B cell (primary cell): ENCODE measurements around the gene ANTXR2. TPM values are rescaled to one million over a fixed set of nuclear protein-coding genes. Genes with fewer than 3 reads are reported as not detected.

Experiments used
- ATAC-seq: fragments of 200-7000 bp; cut with Tn5 transposase; one replicate; pipeline ENCODE4 v1.10.0; 2021; ENCODE audit warnings: low read depth, mild to moderate bottlenecking, moderate number of reproducible peaks, moderate library complexity
- CTCF ChIA-PET: fragments of 350-600 bp; sonication (Branson Sonifier 250); formaldehyde crosslinking; loops from one replicate; lab custom pipeline; 2021; ENCODE audit warnings: antibody characterized with exemption, inconsistent platforms; lab: Charles Lee
- POLR2A ChIA-PET: fragments of 350-600 bp; sonication (Branson Sonifier 250); formaldehyde crosslinking; loops from one replicate; lab custom pipeline; 2021; ENCODE audit warnings: antibody characterized with exemption; lab: Charles Lee
- DNase-seq: peaks from one replicate; pipeline ENCODE4 v3.0.0; 2013
- H2AFZ ChIP-seq: 2 replicates; pipeline ENCODE4 v1.6.1; 2012; ENCODE audit warnings: mild to moderate bottlenecking, low read depth, low read length; ENCODE audit not compliant: insufficient read depth, poor library complexity, severe bottlenecking
- H3K27ac ChIP-seq, 2 donors: 1 replicate in 1 of 2; 2 replicates in 1 of 2; pipeline ENCODE4 v1.5.1; 2012 to 2013; ENCODE audit warnings: low read length in 2 of 2, mild to moderate bottlenecking in 2 of 2, moderate library complexity in 1 of 2
- H3K27me3 ChIP-seq, 4 experiments: fragments of 200-600 bp in 1 of 4; sonication (generic) in 1 of 4; replicated peaks in 1 of 4; 1 replicate in 2 of 4; 2 replicates in 2 of 4; pipeline versions ENCODE4 v1.6.1 to v1.7.0; 2013 to 2016; ENCODE audit warnings: low read length in 3 of 4, mild to moderate bottlenecking in 2 of 4, mixed read lengths in 1 of 4, moderate library complexity in 1 of 4; ENCODE audit not compliant: insufficient read depth in 4 of 4, control insufficient read depth in 3 of 4; ENCODE audit errors: control extremely low read depth in 1 of 4
- H3K36me3 ChIP-seq, 2 experiments: replicated peaks in 1 of 2; 1 replicate in 1 of 2; 2 replicates in 1 of 2; pipeline versions ENCODE4 v1.6.1 to v1.7.1; 2013; ENCODE audit warnings: low read length in 1 of 2; ENCODE audit not compliant: insufficient read depth in 2 of 2, control insufficient read depth in 1 of 2; ENCODE audit errors: control extremely low read depth in 1 of 2, extremely low read depth in 1 of 2
- H3K4me1 ChIP-seq, 2 donors: fragments of 200-600 bp in 1 of 2; sonication (generic) in 1 of 2; 1 replicate in 1 of 2; 2 replicates in 1 of 2; pipeline versions ENCODE4 v1.5.1 to v1.6.1; 2013 to 2017; ENCODE audit warnings: low read length in 2 of 2; ENCODE audit not compliant: control insufficient read depth in 2 of 2, insufficient read depth in 2 of 2
- H3K4me2 ChIP-seq: replicated peaks from 2 replicates; pipeline ENCODE3; 2012; ENCODE audit warnings: mild to moderate bottlenecking, low read depth, low read length; ENCODE audit not compliant: poor library complexity, severe bottlenecking
- H3K4me3 ChIP-seq, 5 experiments: fragments of 200-600 bp in 1 of 5; sonication (generic) in 1 of 5; 1 replicate in 3 of 5; 2 replicates in 2 of 5; pipeline versions ENCODE4 v1.5.1 to v1.7.0; 2011 to 2016; ENCODE audit warnings: low read length in 4 of 5, mild to moderate bottlenecking in 4 of 5, low read depth in 2 of 5, control low read depth in 1 of 5, moderate library complexity in 1 of 5; ENCODE audit not compliant: insufficient read depth in 1 of 5; ENCODE audit errors: control extremely low read depth in 1 of 5, extremely low read depth in 1 of 5
- H3K79me2 ChIP-seq: fragments of 200-600 bp; sonication (generic); one replicate; pipeline ENCODE4 v1.6.0; 2016; ENCODE audit warnings: low read length; ENCODE audit not compliant: control insufficient read depth, insufficient read depth
- H3K9ac ChIP-seq: fragments of 200-600 bp; sonication (generic); 2 replicates; pipeline ENCODE4 v1.6.1; 2017; ENCODE audit warnings: mild to moderate bottlenecking, low read length, moderate library complexity
- H3K9me3 ChIP-seq, 3 donors: one replicate each; pipeline versions ENCODE4 v1.6.1 to v1.7.1; 2013; ENCODE audit warnings: low read length in 2 of 3; ENCODE audit not compliant: control insufficient read depth in 2 of 3, insufficient read depth in 1 of 3; ENCODE audit errors: control extremely low read depth in 1 of 3
- H4K20me1 ChIP-seq: 2 replicates; pipeline ENCODE4 v1.6.0; 2012; ENCODE audit warnings: mild to moderate bottlenecking, low read length; ENCODE audit not compliant: insufficient read depth, control insufficient read depth, poor library complexity, severe bottlenecking
- H3K27ac Mint-ChIP-seq: one replicate; pipeline ENCODE4 v1.8.0; 2021; ENCODE audit warnings: mixed read lengths
- H3K27me3 Mint-ChIP-seq: one replicate; pipeline ENCODE4 v1.8.0; 2021; ENCODE audit warnings: mixed read lengths
- H3K4me1 Mint-ChIP-seq: one replicate; pipeline ENCODE4 v1.8.0; 2021; ENCODE audit warnings: mixed read lengths
- H3K4me3 Mint-ChIP-seq: one replicate; pipeline ENCODE4 v1.8.0; 2021; ENCODE audit warnings: mixed read lengths
- H3K9me3 Mint-ChIP-seq: one replicate; pipeline ENCODE4 v1.8.0; 2022; ENCODE audit warnings: mixed read lengths; ENCODE audit not compliant: insufficient read depth
- EZH2 ChIP-seq: IDR thresholded peaks from 2 replicates; pipeline ENCODE4 v1.6.1; 2012; ENCODE audit warnings: borderline replicate concordance, low read depth, mild to moderate bottlenecking, moderate library complexity, low read length; ENCODE audit not compliant: insufficient read depth, poor library complexity, severe bottlenecking
- intact Hi-C: fragments of 100-400 bp; cut with micrococcal nuclease; formaldehyde crosslinking; loops from one replicate; pipeline ENCODE4 v1.10.0; 2022
- polyA plus RNA-seq: library from polyadenylated mRNA; depleted of rRNA; stranded (reverse); fragments of >200 nt; gene quantifications from 2 replicates; pipeline ENCODE4 v1.2.3, GENCODE V29; 2012
- total RNA-seq, 2 donors: library from RNA; stranded (reverse); fragments of 120-200 nt in 1 of 2; gene quantifications; 1 replicate in 1 of 2; 2 replicates in 1 of 2; pipeline versions ENCODE4 v1.2.3 to v1.2.4, GENCODE V29; 2013 to 2022
- TF ChIP-seq, protein P1 (sequence below): fragments of 200-600 bp; IDR thresholded peaks from one replicate; pipeline ENCODE4 v1.8.0; 2022; ENCODE audit warnings: antibody characterized with exemption, mild to moderate bottlenecking

Gene ANTXR2
- total and polyA plus RNA-seq, 2 donors (not counting 1 experiment from before 2014, with no cell fraction given), result 10.6 to 63.0 TPM

DNA sequence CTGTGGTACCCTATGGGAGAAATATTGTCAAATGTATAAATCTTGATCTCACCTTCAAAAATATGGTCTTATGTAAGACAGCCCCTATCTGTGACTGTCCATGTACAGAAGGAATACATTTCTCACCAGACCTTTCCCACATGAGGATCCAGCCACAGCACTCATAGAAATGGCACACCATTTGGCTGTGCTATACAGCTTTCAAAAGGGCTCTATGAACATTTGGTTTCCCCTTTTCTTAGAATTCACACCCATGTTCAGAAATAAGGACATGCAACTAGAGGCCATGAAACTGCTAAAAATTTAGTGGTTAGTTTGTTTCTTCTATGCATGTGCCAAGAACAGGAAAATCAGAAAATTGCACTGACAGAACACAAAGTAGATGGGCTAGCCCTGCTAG lies 62.7 kb downstream of the ANTXR2 start:
- peaks cover 20% of the 10 kb centered on the region for H3K4me1 Mint-ChIP-seq
- Histone ChIP-seq H4K20me1 (no peaks in the 10 kb centered on the region), H3K4me1 (no peaks in the 10 kb centered on the region), H3K36me3 (peaks cover 33 to 40% of the 10 kb centered on the region in 2 experiments), H3K4me3 (no peak overlapping the region), H3K79me2 (no peaks in the 10 kb centered on the region), H2AFZ (no peak overlapping the region), H3K27ac (no peak overlapping the region), H3K9ac (no peak overlapping the region), H3K27me3 (no peaks in the 10 kb centered on the region), H3K4me2 (no peak overlapping the region), H3K9me3 (no peaks in the 10 kb centered on the region)
- CTCF ChIA-PET, result no interaction called here
- no peak overlapping the region for H3K4me3 Mint-ChIP-seq
- POLR2A ChIA-PET, result no interaction called here
- TF ChIP-seq, protein P1, sequence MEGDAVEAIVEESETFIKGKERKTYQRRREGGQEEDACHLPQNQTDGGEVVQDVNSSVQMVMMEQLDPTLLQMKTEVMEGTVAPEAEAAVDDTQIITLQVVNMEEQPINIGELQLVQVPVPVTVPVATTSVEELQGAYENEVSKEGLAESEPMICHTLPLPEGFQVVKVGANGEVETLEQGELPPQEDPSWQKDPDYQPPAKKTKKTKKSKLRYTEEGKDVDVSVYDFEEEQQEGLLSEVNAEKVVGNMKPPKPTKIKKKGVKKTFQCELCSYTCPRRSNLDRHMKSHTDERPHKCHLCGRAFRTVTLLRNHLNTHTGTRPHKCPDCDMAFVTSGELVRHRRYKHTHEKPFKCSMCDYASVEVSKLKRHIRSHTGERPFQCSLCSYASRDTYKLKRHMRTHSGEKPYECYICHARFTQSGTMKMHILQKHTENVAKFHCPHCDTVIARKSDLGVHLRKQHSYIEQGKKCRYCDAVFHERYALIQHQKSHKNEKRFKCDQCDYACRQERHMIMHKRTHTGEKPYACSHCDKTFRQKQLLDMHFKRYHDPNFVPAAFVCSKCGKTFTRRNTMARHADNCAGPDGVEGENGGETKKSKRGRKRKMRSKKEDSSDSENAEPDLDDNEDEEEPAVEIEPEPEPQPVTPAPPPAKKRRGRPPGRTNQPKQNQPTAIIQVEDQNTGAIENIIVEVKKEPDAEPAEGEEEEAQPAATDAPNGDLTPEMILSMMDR, result no peak
- no peak for TF ChIP-seq EZH2
- no peaks in the 10 kb centered on the region for H3K9me3 Mint-ChIP-seq
- H3K27me3 Mint-ChIP-seq, result no peaks in the 10 kb centered on the region
- intact Hi-C loops, result no loop called here
- no peak overlapping the region for H3K27ac Mint-ChIP-seq
- no peak for ATAC-seq
- DNase-seq, result no peak

DNA sequence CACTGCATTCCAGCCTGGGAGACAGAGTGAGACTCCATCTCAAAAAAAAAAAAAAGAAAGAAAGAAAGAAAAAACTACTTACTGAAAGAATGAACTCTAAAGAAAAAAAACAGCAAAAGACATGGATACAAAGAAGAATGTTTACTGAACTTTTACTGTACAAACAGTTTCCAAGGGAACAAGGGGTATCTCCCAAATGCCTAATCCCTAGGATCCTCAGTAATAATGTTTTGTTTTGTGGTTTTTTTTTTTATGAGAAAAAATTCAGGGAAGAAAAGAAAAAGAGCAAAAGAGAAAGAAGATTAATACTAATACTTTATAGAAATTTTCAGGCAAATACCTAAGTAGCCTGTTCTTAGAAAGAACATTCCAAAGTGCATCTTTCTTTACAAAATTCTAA lies 63.2 kb downstream of the ANTXR2 start:
- TF ChIP-seq, protein P1, result no peak
- no peak for TF ChIP-seq EZH2
- CTCF ChIA-PET, result no interaction called here
- Mint-ChIP-seq H3K4me3 (no peak overlapping the region), H3K9me3 (no peaks in the 10 kb centered on the region), H3K4me1 (peaks cover 20% of the 10 kb centered on the region), H3K27ac (no peak overlapping the region), H3K27me3 (no peaks in the 10 kb centered on the region)
- Histone ChIP-seq H4K20me1 (no peaks in the 10 kb centered on the region), H3K36me3 (peaks cover 34 to 38% of the 10 kb centered on the region in 2 experiments), H3K27me3 (no peaks in the 10 kb centered on the region), H3K9me3 (no peaks in the 10 kb centered on the region), H3K9ac (no peak overlapping the region), H3K4me3 (no peak overlapping the region), H3K4me1 (no peaks in the 10 kb centered on the region), H3K27ac (no peak overlapping the region), H3K4me2 (no peak overlapping the region), H2AFZ (no peak overlapping the region), H3K79me2 (no peaks in the 10 kb centered on the region)
- no peak for DNase-seq
- intact Hi-C loops, result no loop called here
- no peak for ATAC-seq
- POLR2A ChIA-PET, result no interaction called here
